HG03469 (cell line): ENCODE measurements around the gene BZW1.
"Not testable (repeated sequence)": the region's sequence is repeated elsewhere in the genome, so short reads cannot be mapped to it uniquely, and the experiment has no call there.

ENCODE experiments used
- ATAC-seq: cut with Tn5 transposase; IDR thresholded peaks from one replicate; pipeline ENCODE4 v1.9.1; 2021; ENCODE audit warnings: mild to moderate bottlenecking, moderate library complexity, moderate number of reproducible peaks; ENCODE audit not compliant: unreplicated experiment

BZW1 gene

DNA sequence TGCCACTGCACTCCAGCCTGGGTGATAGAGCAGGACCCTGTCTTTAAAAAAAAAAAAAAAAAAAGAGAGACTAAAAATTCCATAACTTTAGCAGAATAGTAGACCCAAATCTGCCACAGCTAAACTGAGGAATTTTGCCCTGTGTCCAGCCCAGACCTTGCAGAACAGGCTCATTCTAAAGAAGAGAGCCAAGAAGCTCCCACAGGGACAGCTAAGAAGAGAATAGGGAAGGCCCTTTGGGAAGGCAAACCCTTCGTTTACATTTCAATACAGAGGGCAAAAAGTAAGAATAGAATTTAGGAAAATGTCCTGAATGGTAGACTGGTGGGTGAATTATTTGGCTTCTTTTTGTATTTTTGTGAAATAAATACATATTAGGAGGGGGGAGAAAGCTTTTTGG is 21.5 kb upstream of the BZW1 start:
- ATAC-seq, result no peak

DNA sequence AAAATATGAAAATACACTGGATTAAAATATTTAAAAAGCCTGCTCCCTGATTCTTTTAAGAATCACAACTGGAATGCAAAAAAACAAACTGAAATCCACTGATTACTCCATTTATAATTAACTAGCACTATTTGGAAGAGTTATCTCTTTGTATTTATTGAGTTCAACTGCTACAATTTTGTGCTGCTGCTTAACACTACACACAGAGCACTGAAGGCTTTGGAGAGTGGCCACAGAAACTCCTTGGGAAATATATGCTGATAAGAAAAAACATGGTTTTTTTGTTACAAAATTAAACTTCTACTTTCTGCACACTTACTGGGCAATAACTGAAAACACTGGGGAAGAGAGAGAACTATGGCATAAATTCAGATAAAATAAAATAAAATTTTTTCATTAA is 19.8 kb upstream of the BZW1 start:
- no peak for ATAC-seq

DNA sequence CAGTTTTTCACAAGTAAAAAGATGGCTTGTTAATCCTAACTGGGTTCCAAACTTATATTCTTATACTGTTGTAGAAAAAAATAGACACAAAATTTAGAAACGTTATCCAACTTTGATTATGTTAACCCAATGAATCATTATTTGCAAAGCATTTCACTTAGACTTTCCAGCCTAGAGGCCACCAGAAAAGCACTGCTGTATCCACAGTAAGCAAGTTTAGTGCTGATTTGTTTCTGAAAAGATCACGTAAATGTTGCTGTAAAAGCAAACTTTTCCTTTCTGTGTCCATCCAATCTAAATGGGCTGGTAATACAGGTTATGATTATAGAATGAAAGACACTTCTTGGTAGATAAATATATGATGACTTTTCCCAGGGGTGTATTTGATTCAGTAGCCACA is 17.6 kb upstream of the BZW1 start:
- no peak for ATAC-seq

DNA sequence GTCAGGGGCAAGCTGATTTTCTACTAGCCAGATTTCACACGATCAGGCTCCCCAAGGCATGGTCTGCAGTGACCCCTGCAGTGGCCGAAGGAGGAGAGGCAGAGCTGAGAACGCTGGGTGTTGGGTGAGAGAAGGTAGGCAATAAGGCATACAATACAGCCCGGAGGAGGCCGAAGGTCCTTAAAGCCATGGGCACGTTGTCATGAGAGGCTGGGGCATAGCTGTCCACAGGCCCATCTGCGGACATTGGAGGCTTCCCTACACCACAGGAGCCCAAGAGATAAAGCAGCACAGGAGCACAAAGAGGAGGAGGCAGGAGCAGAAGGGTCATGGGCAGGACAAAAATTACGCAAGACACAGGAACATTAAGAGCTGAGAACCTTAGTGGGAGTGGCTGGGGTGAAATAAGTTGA is 16.7 kb upstream of the BZW1 start:
- ATAC-seq, result no peak

DNA sequence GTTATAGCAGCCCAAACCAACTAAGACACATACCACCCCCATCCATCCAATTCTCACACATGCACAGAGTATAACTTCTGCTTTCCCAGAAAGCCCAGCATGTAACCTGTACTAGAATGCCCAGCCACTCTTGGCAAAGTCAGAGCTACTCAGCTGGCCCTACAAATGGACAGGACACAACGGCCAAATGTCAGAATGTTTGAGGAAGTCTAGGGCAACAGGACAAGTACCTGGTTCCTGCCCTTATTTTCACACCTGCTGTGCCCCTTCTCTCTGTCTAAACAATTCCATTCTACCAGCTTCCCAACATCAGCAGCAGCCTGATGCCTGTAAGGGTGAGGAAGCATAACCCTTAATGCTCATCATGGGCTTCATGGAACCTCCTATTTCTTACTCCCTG is 15.1 kb upstream of the BZW1 start:
- ATAC-seq, result no peak

DNA sequence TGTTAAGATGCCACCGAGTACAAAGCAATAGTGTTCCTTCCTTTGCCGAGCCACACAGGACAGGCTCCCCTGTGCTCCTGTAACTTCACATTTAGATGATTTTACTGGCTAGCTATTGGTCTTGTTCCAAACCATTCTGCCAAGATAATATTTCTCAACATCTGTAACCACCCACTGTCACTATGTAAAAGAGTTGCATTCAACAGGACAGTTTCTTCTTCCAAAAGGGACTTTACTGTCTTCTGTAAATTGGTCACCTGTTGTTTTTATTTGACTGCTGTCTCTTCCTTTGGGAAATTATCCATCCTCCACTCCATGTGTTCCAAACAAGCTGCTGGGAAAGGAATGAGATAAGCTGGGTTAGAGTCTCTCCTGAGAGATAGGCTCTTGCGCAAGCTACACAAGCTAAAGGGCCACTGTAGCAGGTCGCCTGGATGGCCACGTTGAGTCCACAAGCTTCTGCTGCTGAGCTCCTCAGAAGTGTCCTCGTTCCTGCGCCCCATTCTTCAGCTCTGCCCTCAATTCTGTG is 14.4 kb upstream of the BZW1 start:
- no peak for ATAC-seq

DNA sequence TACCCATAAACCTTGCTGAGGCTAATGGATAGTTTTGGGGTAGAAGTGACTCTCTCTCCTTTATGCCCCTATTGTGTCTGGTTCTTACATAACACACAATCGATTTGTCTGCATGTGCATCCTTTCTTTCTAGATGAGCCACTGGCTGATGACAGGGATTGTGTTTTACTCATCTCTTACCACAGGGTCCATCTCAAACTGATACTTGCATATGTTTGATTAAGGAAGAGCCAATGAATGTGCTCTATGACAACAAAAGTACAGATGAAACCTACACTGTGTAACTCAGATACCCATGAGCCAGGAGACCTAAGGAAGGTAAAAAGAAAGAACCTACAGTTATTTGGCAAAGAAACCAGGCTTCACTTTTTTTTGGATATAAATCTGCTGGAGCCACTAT is 13.2 kb upstream of the BZW1 start:
- no peak for ATAC-seq

DNA sequence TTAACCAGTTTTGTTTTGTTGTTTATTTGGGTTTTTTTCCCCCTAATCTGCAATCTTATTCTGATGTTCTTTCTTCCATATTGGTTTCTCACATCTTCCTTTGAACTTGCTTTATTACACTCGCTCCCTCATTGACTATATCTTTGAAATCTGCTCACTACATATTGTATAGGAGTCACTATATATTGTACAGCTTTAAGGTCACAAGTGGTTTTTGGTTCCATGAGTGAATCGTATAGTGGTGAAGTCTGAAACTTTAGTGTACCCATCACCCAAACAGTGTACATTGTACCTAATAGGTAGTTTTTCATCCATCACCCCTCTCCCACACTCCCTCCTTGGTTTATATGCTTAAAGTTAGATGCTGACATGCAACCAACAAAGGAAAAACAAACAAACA is 11.3 kb upstream of the BZW1 start:
- no peak for ATAC-seq

DNA sequence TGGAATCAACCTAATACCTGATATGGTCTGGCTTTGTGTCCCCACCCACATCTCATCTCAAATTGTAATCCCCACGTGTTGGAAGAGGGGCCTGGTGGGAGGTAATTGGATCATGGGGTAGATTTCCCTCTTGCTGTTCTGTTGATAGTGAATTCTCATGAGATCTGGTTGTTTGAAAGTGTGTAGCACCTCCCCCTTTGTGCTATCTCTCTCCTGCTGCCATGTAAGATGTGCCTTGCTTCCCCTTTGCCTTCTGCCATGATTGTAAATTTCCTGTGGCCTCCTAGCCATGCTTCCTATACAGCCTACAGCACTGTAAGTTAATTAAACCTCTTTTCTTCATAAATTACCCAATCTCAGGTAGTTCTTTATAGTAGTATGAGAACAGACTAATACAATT is 10.3 kb upstream of the BZW1 start:
- ATAC-seq, result not testable (repeated sequence)

DNA sequence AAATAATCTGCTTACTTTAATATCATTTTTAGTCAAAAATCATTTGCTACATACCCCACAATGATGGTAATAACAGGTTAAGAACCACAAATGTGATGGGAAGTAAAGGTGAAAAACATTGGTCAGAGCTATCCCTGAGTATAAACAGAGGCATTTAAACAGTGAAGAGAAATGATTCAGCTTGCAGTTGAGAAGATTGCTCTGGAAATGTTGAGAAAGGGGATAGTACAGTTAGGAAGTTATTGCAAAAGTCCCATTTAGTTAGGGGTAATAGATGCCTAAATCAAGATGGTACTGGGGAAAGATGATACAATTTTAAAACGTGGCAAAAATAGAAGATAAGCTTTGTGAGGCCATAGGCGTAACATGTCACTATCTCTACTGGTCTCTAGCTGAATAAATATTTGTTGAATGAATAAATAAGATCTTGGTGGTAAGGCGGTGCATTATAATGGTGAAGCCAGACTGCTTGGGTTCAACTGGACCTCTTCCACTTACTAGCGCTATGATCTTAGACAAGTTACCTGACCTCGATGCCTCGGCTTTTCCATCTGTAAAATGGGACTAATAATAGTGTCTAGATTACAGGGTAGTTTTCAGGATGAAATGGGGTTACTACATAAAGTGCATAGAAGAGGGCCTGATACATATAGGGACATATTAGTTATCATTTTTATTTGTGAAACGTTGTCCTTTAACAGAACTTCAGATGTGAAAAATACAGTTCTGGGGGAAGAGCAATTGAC is 2.0 kb upstream of the BZW1 start:
- no peak for ATAC-seq

DNA sequence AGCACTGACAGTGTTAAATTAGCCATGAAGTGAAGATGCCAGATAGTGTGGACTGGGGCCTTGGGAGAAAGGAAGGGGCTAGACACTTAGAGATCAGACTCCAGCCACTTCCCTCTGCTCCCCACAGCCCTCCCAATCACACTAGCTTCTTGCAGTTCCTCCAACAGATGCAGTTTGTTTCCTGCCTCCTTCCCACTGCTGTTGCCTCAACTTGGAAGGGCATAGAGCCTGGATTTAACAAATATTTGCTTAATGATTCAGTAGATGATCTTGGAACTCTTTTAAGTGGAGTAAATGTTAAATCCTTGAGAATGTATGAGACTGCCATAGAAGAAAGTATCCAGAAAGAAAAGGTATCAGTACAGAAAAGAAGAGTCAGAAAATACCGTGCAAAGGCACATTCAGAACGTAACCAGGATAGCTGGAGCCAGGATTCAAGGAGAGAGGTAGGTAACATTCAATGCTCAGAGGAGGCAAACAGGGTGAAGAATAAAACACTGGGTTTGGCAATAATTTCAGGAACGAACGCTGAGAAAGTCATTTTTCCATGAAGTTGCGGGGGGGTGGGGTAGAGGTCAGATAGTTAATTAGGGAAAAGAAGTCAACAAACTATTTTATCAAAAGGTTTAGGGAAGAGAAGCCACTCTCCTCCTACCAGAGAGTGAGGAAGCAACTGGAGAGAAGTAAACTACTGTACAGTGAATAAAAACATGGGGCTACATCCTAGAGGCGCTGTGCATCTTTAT is 1.3 kb upstream of the BZW1 start:
- no peak for ATAC-seq

DNA sequence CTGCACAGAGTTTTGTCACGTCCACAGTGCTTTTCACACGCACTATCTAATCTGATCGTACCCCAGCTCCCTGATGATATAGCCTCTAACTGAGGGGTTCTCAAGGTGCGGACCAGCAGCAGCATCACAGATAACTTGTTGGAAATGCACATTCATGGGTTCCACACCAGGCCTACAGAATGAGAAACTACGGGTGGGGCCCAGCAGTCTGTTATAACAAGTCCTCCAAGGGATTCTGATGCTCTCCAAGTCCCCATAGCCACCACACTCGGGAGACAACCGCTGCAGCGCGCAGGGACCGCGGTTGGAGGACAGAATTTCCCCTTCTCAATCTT is 745 bp upstream of the BZW1 start:
- no peak for ATAC-seq

DNA sequence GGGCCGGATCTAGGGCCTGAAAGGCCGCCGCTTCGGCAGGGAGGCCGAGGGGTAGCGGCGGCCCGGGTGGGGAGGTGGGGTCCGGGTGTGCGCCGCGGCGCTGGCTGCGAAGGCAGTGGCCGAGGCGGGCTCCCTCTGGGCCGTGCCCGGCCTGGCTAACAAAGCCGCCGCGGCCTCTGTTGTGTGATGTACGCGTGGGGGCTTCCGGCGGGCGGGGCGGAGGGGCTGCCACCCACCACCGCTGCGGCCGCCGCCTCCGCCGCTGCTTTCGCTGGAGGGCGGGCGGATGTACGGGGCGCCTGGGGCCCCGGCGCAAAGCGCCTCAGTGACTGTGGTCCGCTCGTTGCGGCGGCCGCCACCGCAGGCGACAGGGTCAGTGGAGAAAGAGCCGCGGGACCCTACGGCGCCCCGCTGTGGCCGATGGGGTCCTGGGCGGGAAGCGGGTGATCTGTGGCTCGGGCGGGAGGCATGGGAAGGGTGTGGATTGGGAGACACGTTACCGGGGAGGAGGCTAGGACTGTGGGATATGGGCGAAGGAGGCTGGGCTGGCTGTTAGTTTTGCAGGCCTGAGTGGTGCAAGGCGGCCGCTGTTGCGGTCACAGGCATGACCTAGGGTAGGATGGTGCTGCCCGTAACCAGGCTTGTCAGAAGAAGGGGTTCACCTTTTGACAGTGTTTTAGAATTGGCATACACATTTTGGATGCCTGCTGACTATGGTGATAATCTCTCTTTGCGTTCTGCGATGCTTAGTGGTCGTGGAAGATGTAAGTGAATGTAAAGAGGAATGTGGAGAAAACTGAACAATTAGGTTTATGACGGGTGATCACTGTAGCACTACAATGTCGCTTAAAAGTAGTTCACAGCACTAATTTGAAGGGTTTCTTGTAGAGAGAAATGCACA is 662 bp downstream of the BZW1 start:
- ATAC-seq, result peak; percentile 19

DNA sequence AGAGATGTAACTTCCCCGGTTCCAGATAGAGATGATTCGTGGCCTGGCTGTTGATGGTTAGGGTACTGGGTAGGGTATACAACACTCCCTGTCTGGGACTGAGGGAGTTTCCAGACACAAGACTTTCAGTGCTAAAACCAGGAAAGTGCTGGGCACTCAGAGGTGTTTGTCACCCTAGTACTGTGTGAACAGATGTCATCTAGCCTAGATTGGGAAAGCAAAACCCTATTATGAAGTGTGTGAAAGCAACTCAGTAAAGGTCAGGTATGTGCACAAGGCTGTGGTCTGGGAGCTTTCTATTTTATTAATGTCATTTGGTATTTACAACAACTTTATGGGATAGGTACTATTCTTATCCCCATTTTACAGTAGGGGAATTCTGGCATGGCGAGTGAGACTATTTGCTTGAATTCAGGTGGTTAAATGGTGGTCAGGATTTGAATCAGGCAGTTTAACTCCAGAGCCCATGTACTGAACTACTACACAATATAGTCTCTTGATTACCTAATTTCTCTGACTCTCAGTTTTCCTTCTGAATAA is 2.6 kb downstream of the BZW1 start:
- no peak for ATAC-seq

DNA sequence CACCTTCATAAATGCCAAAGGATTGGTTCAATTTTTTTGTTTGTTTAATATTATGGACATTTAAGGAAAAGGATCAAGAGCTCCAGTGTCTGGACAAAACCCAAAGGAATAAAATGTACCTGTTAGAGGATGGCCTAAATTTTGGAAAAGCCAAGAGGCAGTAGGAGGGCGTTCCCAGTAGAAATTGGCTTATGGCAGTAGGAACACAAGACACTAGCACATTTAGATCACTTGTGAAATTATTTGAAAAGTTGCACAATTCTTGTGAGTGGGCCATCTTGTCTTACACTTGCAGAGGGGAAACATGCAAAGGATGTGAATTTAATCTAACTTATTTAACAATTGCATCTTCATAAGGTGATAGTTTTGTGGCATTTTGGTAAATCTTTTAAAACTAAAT is 3.2 kb downstream of the BZW1 start:
- ATAC-seq, result no peak

DNA sequence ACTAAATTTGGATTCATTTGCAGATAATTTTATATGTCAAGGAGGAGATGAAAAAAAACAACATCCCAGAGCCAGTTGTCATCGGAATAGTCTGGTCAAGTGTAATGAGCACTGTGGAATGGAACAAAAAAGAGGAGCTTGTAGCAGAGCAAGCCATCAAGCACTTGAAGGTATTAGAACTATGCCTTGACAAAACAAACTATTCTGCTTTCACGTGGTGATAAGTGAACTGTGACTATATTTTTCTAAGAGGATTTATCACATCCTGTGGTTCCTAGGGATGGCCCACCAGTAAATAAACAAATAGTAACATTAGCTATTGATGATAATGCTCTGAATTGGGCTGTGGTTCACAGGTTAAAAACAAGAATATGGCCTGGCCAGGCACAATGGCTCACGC is 7.0 kb downstream of the BZW1 start:
- ATAC-seq, result not testable (repeated sequence)

DNA sequence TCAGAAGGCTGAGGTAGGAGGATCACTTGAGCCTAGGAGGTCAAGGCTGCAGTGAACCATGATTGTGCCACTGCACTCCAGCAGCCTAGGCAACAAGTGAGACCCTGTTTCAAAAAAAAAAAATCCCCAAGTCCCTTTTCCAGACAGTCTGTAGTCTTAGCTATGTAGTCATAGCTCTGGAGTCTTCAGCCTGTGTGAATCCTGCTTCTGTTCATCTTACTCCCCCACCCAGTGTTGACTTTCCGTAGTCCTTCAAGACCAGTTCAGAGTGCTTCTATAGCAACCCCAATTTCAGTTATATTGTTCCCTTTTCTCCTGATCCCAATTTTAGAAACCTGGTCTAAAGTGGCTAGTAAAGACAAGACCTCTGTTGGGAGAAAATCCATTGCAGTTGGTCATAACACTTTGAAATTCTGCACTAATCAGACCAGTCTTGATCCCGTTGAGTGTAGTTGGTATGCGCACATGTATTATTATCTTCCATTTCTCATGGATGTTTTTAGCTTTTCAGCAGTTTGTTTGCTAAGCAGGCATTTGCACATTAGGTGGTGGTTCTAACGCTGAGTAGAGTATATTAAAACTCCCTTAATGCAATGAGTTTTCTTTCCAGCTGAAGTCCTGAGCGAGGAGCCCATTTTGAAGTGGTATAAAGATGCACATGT is 9.0 kb downstream of the BZW1 start:
- ATAC-seq, result no peak

DNA sequence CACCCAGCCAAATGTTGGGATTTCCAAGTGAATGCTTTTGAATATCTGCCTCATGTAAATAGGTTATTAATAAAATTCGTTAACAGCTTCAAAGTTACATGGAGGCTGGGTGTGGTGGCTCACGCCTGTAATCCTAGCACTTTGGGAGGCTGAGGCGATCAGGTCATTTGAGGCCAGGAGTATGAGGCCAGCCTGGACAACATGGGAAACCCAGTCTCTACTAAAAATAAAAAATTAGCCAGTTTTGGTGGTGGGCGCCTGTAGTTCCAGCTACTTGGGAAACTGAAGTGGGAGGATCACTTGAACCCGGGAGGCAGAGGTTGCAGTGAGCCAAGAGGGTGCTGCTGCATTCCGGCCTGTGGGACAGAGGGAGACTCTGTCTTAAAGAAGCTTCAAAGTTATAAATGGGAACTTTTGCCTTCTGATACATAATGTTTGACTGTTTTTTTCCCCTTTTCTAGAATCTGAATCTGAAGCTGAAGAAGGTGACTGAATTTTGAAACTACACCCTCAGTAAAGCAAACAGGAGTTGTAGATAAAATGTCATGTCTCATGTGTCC is 10.1 kb downstream of the BZW1 start:
- ATAC-seq, result no peak

DNA sequence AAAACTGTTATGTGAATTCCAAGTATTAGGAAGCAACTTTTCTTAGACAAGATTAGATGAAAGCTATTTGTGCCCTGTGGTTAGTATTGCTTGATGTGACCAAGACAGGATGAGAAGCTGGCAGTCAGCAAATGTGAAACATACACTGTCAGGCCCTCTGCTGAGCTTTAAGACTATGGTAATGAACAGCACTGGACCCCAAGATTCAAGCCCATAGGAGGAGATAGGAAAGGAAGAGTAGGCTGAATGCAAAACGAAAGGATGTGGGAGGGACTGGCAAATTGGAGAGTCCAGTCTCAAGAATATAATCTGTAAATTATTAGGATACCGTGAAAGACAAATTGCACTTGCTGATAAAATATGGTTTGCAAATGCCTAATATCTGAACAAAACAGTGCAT is 16.4 kb downstream of the BZW1 start:
- no peak for ATAC-seq

DNA sequence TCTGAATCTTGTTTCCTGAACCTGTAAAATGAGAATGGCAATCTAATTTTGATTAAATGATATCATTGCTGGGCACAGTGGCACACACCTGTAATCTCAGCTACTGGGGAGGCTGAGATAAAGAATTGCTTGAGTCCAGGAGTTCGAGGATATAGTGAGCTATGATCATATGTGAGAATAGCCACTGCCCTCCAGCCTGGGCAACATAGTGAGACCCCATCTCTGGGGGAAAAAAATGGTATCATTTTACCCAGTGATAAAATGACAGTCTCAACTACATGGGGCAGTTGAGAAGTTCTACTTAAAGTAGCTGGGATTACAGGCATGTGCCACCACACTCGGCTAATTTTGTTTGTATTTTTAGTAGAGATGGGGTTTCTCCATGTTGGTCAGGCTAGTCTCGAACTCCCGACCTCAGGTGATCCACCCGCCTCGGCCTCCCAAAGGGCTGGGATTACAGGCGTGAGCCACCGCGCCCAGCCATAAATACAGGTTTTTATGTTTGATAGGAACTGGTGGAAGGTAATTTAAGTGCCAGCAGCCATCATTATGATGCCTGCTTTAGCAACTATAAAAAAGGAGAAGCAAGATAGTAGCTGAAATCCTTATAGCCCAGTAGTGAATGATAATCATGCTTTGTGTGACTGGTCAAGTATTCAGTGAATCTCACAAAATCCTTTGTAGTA is 17.0 kb downstream of the BZW1 start:
- no peak for ATAC-seq
